Liver (tissue), 9 donors: ENCODE results near the gene VDR. TPM values are rescaled to one million over a fixed set of nuclear protein-coding genes. Genes with fewer than 3 reads are reported as not detected.

Experiments used
- DNase-seq: peaks from one replicate; pipeline ENCODE4 v3.0.0-alpha.2; 2017; ENCODE audit warnings: low spot score
- H3K27ac ChIP-seq, 2 donors: one replicate each; pipeline ENCODE4 v1.7.0; 2013; ENCODE audit warnings: inconsistent platforms in 2 of 2, low read length in 2 of 2, control low read depth in 1 of 2, low read depth in 1 of 2, mild to moderate bottlenecking in 1 of 2
- H3K27me3 ChIP-seq, 4 donors: one replicate each; pipeline versions ENCODE4 v1.6.1 to v1.7.0; 2013; ENCODE audit warnings: low read length in 3 of 4, inconsistent platforms in 1 of 4, mild to moderate bottlenecking in 1 of 4, moderate library complexity in 1 of 4; ENCODE audit not compliant: control insufficient read depth in 4 of 4, insufficient read depth in 4 of 4
- H3K36me3 ChIP-seq, 4 donors: one replicate each; pipeline versions ENCODE4 v1.6.1 to v1.7.0; 2013; ENCODE audit warnings: low read length in 3 of 4, mild to moderate bottlenecking in 3 of 4, low read depth in 1 of 4, moderate library complexity in 1 of 4; ENCODE audit not compliant: control insufficient read depth in 4 of 4, insufficient read depth in 3 of 4
- H3K4me1 ChIP-seq, 4 donors: one replicate each; pipeline versions ENCODE4 v1.6.1 to v1.7.0; 2013; ENCODE audit warnings: low read length in 3 of 4, mild to moderate bottlenecking in 3 of 4, moderate library complexity in 1 of 4; ENCODE audit not compliant: control insufficient read depth in 4 of 4, insufficient read depth in 4 of 4
- H3K4me3 ChIP-seq, 3 donors: one replicate each; pipeline versions ENCODE4 v1.6.1 to v1.7.0; 2013; ENCODE audit warnings: low read length in 3 of 3, control low read depth in 1 of 3, low read depth in 1 of 3, mild to moderate bottlenecking in 1 of 3
- H3K9ac ChIP-seq, 2 donors: one replicate each; pipeline ENCODE4 v1.7.0; 2013; ENCODE audit warnings: low read length in 2 of 2, mild to moderate bottlenecking in 2 of 2, moderate library complexity in 2 of 2, control low read depth in 1 of 2, low read depth in 1 of 2
- H3K9me3 ChIP-seq, 4 donors: one replicate each; pipeline versions ENCODE4 v1.6.1 to v1.7.0; 2013; ENCODE audit warnings: low read length in 3 of 4; ENCODE audit not compliant: control insufficient read depth in 4 of 4
- ATF3 ChIP-seq: IDR thresholded peaks from 2 replicates; pipeline ENCODE4 v1.6.1; 2016; ENCODE audit warnings: antibody characterized with exemption
- FOXA1 ChIP-seq: IDR thresholded peaks from 2 replicates; pipeline ENCODE4 v1.6.1; 2016; ENCODE audit warnings: antibody characterized with exemption
- FOXA2 ChIP-seq: IDR thresholded peaks from 2 replicates; pipeline ENCODE4 v1.6.1; 2016; ENCODE audit warnings: antibody characterized with exemption
- GABPA ChIP-seq, 2 donors: IDR thresholded peaks in 1 of 2; conservative IDR thresholded peaks in 1 of 2; 2 replicates each; pipeline ENCODE4 v1.6.1; 2016; ENCODE audit warnings: antibody characterized with exemption in 2 of 2, mild to moderate bottlenecking in 1 of 2, moderate library complexity in 1 of 2
- HNF4A ChIP-seq, 2 donors: conservative IDR thresholded peaks; 2 replicates each; pipeline ENCODE4 v1.6.1; 2016; ENCODE audit warnings: antibody characterized with exemption in 2 of 2, mild to moderate bottlenecking in 2 of 2
- NR2F2 ChIP-seq: IDR thresholded peaks from 2 replicates; pipeline ENCODE4 v1.6.1; 2016; ENCODE audit warnings: antibody characterized with exemption
- RXRA ChIP-seq, 2 donors: IDR thresholded peaks; 2 replicates each; pipeline ENCODE4 v1.6.1; 2017 to 2018; ENCODE audit warnings: antibody characterized with exemption in 2 of 2, mild to moderate bottlenecking in 1 of 2
- TAF1 ChIP-seq: conservative IDR thresholded peaks from 2 replicates; pipeline ENCODE4 v1.6.1; 2016; ENCODE audit warnings: antibody characterized with exemption, mild to moderate bottlenecking
- YY1 ChIP-seq: IDR thresholded peaks from 2 replicates; pipeline ENCODE4 v1.6.1; 2016; ENCODE audit warnings: antibody characterized with exemption, mild to moderate bottlenecking
- ZBTB33 ChIP-seq: IDR thresholded peaks from 2 replicates; pipeline ENCODE4 v1.6.1; 2016; ENCODE audit warnings: antibody characterized with exemption
- WGBS: extraction: QIAGEN DNeasy Blood & Tissue Kit; methylation state at CpG from one replicate; pipeline ENCODE4 v1.1.7; 2013; 5-methylcytosine and 5-hydroxymethylcytosine counted together
- polyA plus RNA-seq, 2 donors: library from polyadenylated mRNA; stranded (reverse) in 1 of 2; unstranded in 1 of 2; fragments of 200-250 nt in 1 of 2; fragments of >200 nt in 1 of 2; fragmentation: Nextera tagmentation in 1 of 2; extraction: Ambion mirVana in 1 of 2; gene quantifications; one replicate each; pipeline versions ENCODE4 v1.2.1 to v1.2.3, GENCODE V29; 2013 to 2015
- total RNA-seq, 2 donors: library from RNA; depleted of rRNA; stranded (reverse); fragments of >200 nt; gene quantifications; one replicate each; pipeline ENCODE4 v1.2.3, GENCODE V29; 2014
- TF ChIP-seq, protein P1 (sequence below): fragments of 150-350 bp; IDR thresholded peaks from 2 replicates; pipeline ENCODE4 v1.5.1; 2017; ENCODE audit warnings: improper control_type of control experiment, low read depth, low read length; ENCODE audit not compliant: missing input control
- donor health status: healthy.
- donor health status: healthy.
- donor health status: healthy.
- donor health status: healthy.
- donor health status: healthy.

The VDR gene
- total and polyA plus RNA-seq, 4 donors = 0.25 to 0.47 (median 0.35) TPM

DNA sequence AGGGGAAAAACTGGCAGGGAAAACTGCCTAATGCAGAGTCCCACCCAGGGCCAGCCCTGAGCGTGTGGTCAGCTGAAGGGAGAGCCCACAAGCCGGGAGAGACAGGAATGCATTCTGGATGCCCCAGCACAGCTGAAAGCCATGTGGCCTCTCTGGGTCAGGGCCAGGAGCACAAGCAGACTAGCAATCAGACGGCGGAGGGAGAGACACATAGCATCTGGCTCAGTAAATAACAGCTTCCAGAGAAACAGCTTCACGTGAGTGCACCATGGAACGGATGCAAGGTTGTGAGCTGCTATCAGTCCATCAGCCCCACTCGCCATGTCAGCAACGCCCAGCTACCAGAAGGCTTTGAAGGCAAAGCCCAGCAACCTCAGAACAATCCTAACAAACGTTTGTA, 30.4 kb upstream of the VDR start:
- no peak for DNase-seq
- Histone ChIP-seq H3K9me3 (no peaks in the 10 kb centered on the region), H3K27ac (no peak overlapping the region), H3K36me3 (no peaks in the 10 kb centered on the region), H3K4me3 (no peak overlapping the region), H3K9ac (no peak overlapping the region), H3K27me3 (no peaks in the 10 kb centered on the region), H3K4me1 (no peaks in the 10 kb centered on the region)
- WGBS = 72% methylated on average over 9 of the region's 9 CpGs
- TF ChIP-seq FOXA2 = no peak
- no peak for TF ChIP-seq GABPA (IDR thresholded peaks at IDR 0.05 in 1 of 2, conservative IDR thresholded peaks at IDR 0.05 in 1 of 2)
- TF ChIP-seq NR2F2 = no peak
- TF ChIP-seq TAF1 = no peak
- TF ChIP-seq HNF4A (conservative IDR thresholded peaks at IDR 0.05) = no peak
- TF ChIP-seq YY1 = no peak

DNA sequence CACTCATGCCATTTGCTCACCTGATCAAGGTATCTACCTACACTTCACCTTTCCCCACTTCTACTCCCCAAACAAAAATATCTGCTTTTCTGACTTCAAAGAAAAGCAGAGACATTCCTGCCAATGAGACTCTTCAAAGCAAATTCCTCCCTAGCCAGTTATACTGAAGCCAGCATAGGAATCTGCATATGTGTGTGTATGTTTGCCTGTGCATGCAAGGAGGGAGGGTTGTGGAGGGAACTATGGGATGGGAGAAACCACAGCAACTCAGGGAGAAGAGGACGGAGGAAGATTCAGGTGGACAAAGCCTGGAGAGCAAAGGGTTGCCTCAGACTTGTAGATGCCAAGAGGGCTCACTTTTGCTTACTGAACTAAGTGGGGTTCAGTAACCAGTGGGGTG, 26.4 kb upstream of the VDR start:
- WGBS = 91% methylated on average over 1 of the region's 1 CpG
- H3K27ac ChIP-seq = no peak overlapping the region
- no peaks in the 10 kb centered on the region for H3K27me3 ChIP-seq
- no peak overlapping the region for H3K9ac ChIP-seq
- DNase-seq = no peak
- no peak overlapping the region for H3K4me3 ChIP-seq
- H3K36me3 ChIP-seq = no peaks in the 10 kb centered on the region
- H3K4me1 ChIP-seq = no peaks in the 10 kb centered on the region
- TF ChIP-seq ZBTB33 = no peak
- TF ChIP-seq FOXA2 = no peak
- TF ChIP-seq YY1 = no peak
- no peak for TF ChIP-seq RXRA (IDR thresholded peaks at IDR 0.05)
- no peak for TF ChIP-seq ATF3
- TF ChIP-seq FOXA1 = no peak
- TF ChIP-seq, protein P1, sequence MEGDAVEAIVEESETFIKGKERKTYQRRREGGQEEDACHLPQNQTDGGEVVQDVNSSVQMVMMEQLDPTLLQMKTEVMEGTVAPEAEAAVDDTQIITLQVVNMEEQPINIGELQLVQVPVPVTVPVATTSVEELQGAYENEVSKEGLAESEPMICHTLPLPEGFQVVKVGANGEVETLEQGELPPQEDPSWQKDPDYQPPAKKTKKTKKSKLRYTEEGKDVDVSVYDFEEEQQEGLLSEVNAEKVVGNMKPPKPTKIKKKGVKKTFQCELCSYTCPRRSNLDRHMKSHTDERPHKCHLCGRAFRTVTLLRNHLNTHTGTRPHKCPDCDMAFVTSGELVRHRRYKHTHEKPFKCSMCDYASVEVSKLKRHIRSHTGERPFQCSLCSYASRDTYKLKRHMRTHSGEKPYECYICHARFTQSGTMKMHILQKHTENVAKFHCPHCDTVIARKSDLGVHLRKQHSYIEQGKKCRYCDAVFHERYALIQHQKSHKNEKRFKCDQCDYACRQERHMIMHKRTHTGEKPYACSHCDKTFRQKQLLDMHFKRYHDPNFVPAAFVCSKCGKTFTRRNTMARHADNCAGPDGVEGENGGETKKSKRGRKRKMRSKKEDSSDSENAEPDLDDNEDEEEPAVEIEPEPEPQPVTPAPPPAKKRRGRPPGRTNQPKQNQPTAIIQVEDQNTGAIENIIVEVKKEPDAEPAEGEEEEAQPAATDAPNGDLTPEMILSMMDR = no peak
- TF ChIP-seq TAF1 = no peak
- H3K9me3 ChIP-seq = no peaks in the 10 kb centered on the region

DNA sequence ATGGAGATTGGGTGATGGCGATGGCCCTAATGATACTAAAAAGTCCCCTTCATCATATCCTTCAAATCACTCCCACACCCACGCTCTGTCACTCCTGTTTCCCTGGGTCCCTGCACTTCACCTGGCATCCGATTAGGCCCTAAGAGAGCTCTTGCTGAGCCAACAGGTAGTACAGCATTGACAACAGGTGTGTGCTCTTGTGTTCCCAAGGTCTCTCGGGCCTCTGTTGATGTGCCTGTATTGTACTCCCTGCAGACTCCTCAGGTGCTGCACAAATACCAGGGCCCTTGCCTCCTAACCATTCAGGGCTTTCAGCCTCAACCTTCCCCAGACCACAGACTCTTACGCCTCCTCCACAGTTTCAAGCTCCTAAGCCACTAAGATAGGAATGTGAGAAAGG, 25.8 kb upstream of the VDR start:
- TF ChIP-seq ZBTB33 (no peak), TAF1 (no peak), FOXA2 (no peak)
- Histone ChIP-seq H3K36me3 (no peaks in the 10 kb centered on the region), H3K27ac (no peak overlapping the region), H3K4me3 (no peak overlapping the region), H3K9ac (no peak overlapping the region), H3K4me1 (no peaks in the 10 kb centered on the region), H3K9me3 (no peaks in the 10 kb centered on the region), H3K27me3 (no peaks in the 10 kb centered on the region)
- 93% methylated on average over 5 of the region's 5 CpGs for WGBS
- DNase-seq = no peak
